NT2/D1 (cell line): ENCODE results near the gene EEA1.
"Not testable (repeated sequence)": the region's sequence is repeated elsewhere in the genome, so short reads cannot be mapped to it uniquely, and the experiment has no call there.

Experiments
- DNase-seq: peaks from one replicate; pipeline ENCODE4 v3.0.0-alpha.2; 2011; ENCODE audit warnings: low read depth, low spot score
- H3K27me3 ChIP-seq: 2 replicates; pipeline ENCODE4 v1.6.0; 2011; ENCODE audit warnings: mild to moderate bottlenecking; ENCODE audit not compliant: insufficient read length, insufficient read depth
- H3K36me3 ChIP-seq: 2 replicates; pipeline ENCODE4 v1.6.1; 2011; ENCODE audit warnings: mild to moderate bottlenecking, low read length, mixed read lengths; ENCODE audit not compliant: insufficient read depth, insufficient read length
- H3K4me1 ChIP-seq: 2 replicates; pipeline ENCODE4 v1.5.1; 2011; ENCODE audit not compliant: insufficient read depth, insufficient read length
- H3K4me3 ChIP-seq: 2 replicates; pipeline ENCODE4 v1.5.1; 2011; ENCODE audit warnings: low read depth; ENCODE audit not compliant: insufficient read length
- H3K9ac ChIP-seq: 2 replicates; pipeline ENCODE4 v1.6.0; 2011; ENCODE audit warnings: low read depth; ENCODE audit not compliant: insufficient read length
- H3K9me3 ChIP-seq: 2 replicates; pipeline ENCODE4 v1.5.1; 2011; ENCODE audit warnings: mild to moderate bottlenecking, low read length; ENCODE audit not compliant: insufficient read depth
- SUZ12 ChIP-seq: IDR thresholded peaks from 2 replicates; pipeline ENCODE4 v1.6.1; 2011; ENCODE audit not compliant: insufficient read length, insufficient read depth; ENCODE audit errors: extremely low read depth
- YY1 ChIP-seq: IDR thresholded peaks from 2 replicates; pipeline ENCODE4 v1.6.1; 2011; ENCODE audit not compliant: insufficient read length, insufficient read depth
- ZNF274 ChIP-seq: IDR thresholded peaks from 2 replicates; pipeline ENCODE4 v1.6.1; 2011; ENCODE audit warnings: mild to moderate bottlenecking, low read depth, low read length

EEA1 gene

DNA sequence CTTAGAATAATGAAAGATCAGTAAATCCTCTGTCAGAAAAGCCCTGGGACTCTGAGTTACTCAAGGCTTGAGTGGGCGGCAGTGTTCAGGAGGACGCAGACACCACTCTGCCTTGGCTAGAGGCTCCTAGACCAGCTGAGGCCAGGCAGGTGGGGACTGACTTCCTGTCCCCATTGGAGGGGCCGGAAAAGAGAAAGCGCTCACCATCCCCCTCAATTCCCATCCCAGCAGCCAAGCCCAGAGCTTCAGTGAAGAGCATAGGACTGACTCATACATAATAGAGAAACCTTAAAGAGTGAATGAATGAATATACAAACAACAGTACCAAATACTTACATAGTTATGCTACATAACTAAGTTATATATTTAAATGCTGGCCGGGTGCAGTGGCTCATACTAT, 164.3 kb downstream of the EEA1 start:
- H3K27me3 ChIP-seq: no peaks in the 10 kb centered on the region
- no peak for DNase-seq
- TF ChIP-seq ZNF274: no peak
- TF ChIP-seq SUZ12: no peak
- no peak for TF ChIP-seq YY1
- no peaks in the 10 kb centered on the region for H3K9me3 ChIP-seq
- H3K4me3 ChIP-seq: no peak overlapping the region
- H3K36me3 ChIP-seq: no peaks in the 10 kb centered on the region
- H3K4me1 ChIP-seq: no peaks in the 10 kb centered on the region
- H3K9ac ChIP-seq: no peak overlapping the region

DNA sequence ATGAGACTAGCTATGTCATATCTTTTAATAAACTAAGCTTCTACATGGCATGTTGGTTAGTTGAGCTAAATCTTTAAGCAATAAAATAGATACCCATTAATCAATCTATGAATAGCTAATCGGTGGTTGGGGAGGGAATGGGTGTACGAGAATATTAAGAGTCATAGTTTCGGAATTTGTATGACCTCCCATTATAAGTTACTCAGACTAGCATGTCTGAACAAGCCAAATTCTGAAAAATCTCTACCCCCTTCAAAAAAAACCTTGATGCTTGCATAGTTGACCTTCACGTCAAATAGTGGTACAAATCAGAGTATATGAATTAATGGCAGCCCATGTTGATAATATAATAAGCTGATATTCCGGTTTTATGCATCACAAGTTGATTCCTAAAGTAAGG, 166.3 kb downstream of the EEA1 start:
- H3K4me3 ChIP-seq: no peak overlapping the region
- no peaks in the 10 kb centered on the region for H3K36me3 ChIP-seq
- no peaks in the 10 kb centered on the region for H3K4me1 ChIP-seq
- no peak for DNase-seq
- no peaks in the 10 kb centered on the region for H3K9me3 ChIP-seq
- H3K27me3 ChIP-seq: no peaks in the 10 kb centered on the region
- no peak for TF ChIP-seq YY1
- no peak for TF ChIP-seq ZNF274
- no peak for TF ChIP-seq SUZ12
- no peak overlapping the region for H3K9ac ChIP-seq

DNA sequence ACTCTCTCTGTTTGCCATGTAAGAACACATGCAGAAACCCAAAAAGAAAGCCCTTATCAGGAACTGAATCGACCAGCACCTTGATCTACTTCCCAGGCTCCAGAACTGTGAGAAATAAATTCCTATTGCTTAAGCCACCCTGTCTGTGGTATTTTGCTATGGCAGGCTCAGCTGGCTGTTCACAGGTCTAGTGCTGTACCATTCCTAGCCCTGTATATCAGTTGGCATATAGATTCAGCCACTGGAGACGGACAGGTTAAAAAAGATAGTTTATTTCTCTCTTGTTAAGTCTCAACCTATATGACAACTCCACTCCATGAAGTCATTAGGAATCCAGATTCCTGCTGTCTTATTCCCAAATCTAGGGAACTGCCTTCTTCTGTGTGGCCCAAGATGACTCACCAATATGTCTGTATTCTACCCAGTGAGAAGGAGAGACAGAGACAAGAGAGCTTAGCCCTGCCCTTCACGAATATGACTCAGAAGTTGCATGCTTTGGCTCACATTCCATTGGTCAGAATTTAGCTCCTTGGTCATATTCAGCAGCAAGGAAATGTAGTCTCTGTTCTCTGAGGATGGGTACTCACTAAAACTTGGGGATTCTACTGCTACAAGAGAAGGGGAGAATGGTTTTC, 169.3 kb downstream of the EEA1 start:
- no peak for DNase-seq
- Histone ChIP-seq H3K27me3 (no peaks in the 10 kb centered on the region), H3K9me3 (no peaks in the 10 kb centered on the region)

GRCh38 chr12:92757597-92758121, 171.4 kb downstream of the EEA1 start:
- H3K9me3 ChIP-seq: no peaks in the 10 kb centered on the region
- no peaks in the 10 kb centered on the region for H3K27me3 ChIP-seq
- H3K4me1 ChIP-seq: no peaks in the 10 kb centered on the region
- no peak for DNase-seq
- TF ChIP-seq ZNF274 (no peak), SUZ12 (no peak), YY1 (no peak)
- no peak overlapping the region for H3K9ac ChIP-seq
- no peaks in the 10 kb centered on the region for H3K36me3 ChIP-seq
- no peak overlapping the region for H3K4me3 ChIP-seq

More for the DNA sequence above, 169.3 kb downstream of the EEA1 start:
- no peaks in the 10 kb centered on the region for H3K4me1 ChIP-seq
- H3K4me3 ChIP-seq: no peak overlapping the region
- no peak for TF ChIP-seq SUZ12
- no peak for TF ChIP-seq ZNF274
- TF ChIP-seq YY1: no peak
- H3K36me3 ChIP-seq: no peaks in the 10 kb centered on the region
- no peak overlapping the region for H3K9ac ChIP-seq

DNA sequence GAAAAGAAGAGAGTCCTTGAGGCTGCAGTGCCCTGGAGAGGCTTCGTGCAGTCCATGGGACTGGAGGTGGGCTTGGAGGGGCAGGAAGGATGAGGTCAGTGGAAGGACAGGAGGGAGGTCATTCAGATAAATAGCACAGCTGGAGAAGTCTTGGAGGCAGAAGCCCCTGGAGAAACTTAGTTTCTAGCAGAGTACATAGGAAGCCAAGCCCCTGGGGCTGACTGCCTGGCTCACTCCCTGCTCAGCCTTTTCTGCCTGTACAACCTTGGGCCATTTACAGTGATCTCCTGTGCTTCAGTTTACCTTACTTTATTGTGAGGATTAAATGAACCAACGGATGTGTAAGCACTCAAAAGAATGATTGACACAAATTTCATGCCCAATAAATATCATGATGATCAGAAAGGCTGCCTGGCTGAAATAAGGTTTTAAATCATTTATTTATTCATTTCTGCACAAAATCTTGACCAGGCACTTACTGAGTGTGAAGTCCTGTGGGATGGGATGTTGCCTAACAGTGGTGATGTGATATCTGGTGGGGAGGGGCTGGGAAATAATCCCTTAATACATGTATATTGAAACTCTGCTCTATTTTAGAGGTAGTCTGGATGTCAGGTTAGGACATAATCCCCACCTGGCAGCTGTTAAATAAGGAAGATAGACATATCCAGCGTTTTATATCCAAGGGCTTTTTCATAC, 172.0 kb downstream of the EEA1 start:
- Histone ChIP-seq H3K4me1 (no peaks in the 10 kb centered on the region), H3K27me3 (no peaks in the 10 kb centered on the region)
- TF ChIP-seq ZNF274 (no peak), SUZ12 (no peak), YY1 (no peak)

DNA sequence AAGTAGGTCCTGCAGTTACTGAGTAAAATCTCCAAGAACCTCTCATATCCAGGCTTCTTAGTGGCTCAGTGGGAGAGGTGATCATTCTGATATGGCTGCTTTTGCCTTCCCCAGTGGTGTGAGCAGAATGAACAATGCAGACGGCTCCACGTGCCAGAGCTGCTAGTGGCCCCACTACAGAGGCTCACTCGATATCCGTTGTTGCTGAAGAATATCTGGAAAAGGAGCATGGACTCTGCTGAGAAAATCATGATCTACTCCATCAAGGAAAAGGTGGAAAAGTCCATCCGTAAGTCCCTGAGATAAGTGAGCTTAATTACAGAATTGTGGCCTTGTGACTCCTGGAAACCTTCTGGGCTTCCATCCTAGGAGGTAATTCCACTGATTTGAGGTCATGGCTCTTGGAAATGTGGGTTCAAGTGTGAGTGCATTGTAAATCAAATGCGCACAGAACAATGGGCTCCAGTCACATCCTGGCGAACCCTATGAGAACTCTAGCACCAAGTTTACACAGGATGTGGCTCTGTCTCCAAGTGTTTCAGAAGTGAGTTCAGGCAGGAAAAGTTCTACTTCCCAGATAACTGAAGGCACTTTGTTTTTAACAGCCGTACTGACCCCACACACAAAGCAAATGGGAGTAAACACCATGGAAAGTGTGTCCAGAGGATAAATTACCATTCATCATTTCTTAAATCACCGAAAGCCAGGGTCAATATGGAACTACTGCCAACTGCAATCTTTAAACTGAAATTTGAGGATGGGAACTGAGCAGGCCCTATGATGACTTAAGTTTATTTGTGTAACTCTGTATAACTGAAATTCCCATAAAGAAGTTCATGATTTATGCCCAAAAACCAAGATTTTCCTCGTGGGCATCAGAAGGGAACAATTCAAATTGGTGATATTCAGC, 174.9 kb downstream of the EEA1 start:
- no peak for DNase-seq
- no peaks in the 10 kb centered on the region for H3K9me3 ChIP-seq
- H3K9ac ChIP-seq: no peak overlapping the region
- H3K4me3 ChIP-seq: no peak overlapping the region
- H3K36me3 ChIP-seq: no peaks in the 10 kb centered on the region
- no peaks in the 10 kb centered on the region for H3K27me3 ChIP-seq
- H3K4me1 ChIP-seq: no peaks in the 10 kb centered on the region
- no peak for TF ChIP-seq SUZ12
- TF ChIP-seq ZNF274: no peak
- TF ChIP-seq YY1: no peak

More for the DNA sequence above, 172.0 kb downstream of the EEA1 start:
- Histone ChIP-seq H3K36me3 (no peaks in the 10 kb centered on the region), H3K9ac (no peak overlapping the region), H3K4me3 (no peak overlapping the region), H3K9me3 (no peaks in the 10 kb centered on the region)
- no peak for DNase-seq

DNA sequence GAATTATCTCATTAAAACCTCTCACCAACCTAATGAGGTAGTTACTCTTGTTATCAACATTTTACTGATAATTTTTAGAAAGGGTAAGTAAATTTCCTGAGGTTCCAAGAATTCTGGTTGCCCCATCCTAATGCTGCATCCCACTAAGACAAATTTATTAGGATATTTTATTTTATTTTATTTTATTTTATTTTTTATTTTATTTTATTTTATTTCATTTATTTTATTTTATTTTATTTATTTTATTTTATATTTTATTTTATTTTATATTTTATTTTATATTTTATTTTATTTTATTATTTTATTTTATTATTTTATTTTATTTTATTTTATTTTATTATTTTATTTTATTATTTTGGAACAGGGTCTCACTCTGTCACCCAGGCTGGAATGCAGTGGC, 179.4 kb downstream of the EEA1 start:
- H3K4me1 ChIP-seq, H3K9me3 ChIP-seq, DNase-seq, H3K36me3 ChIP-seq, H3K9ac ChIP-seq, H3K27me3 ChIP-seq, H3K4me3 ChIP-seq: not testable (repeated sequence)
